Gastrocnemius medialis (tissue), 4 donors: ENCODE data around the gene PLD1. TPM values are rescaled to one million over a fixed set of nuclear protein-coding genes. Genes with fewer than 3 reads are reported as not detected.

Experiments used
- ATAC-seq, 2 donors: fragments of 150-250 bp; one replicate each; pipeline ENCODE4 v1.9.1; 2016
- DNase-seq, 2 donors: peaks; one replicate each; pipeline ENCODE4 v3.0.0-alpha.2; 2019
- H3K27ac ChIP-seq, 4 donors: fragments of 200-600 bp; sonication (generic); 1 replicate in 1 of 4; 2 replicates in 3 of 4; pipeline ENCODE4 v1.5.1; 2016 to 2018; ENCODE audit warnings: mild to moderate bottlenecking in 2 of 4, moderate library complexity in 1 of 4
- H3K27me3 ChIP-seq, 3 donors: fragments of 200-600 bp; sonication (generic) in 2 of 3; 1 replicate in 1 of 3; 2 replicates in 2 of 3; pipeline versions ENCODE4 v1.5.1 to v1.6.0; 2016 to 2019; ENCODE audit warnings: mild to moderate bottlenecking in 1 of 3, moderate library complexity in 1 of 3
- H3K36me3 ChIP-seq, 2 donors: fragments of 200-600 bp; sonication (generic) in 1 of 2; one replicate each; pipeline ENCODE4 v1.5.1; 2017 to 2018
- H3K4me1 ChIP-seq, 2 donors: fragments of 200-600 bp; sonication (generic) in 1 of 2; one replicate each; pipeline ENCODE4 v1.5.1; 2016 to 2017; ENCODE audit warnings: mild to moderate bottlenecking in 2 of 2
- H3K4me3 ChIP-seq, 4 donors: fragments of 200-600 bp; sonication (generic) in 3 of 4; 1 replicate in 1 of 4; 2 replicates in 3 of 4; pipeline ENCODE4 v1.5.1; 2016 to 2019; ENCODE audit warnings: mild to moderate bottlenecking in 2 of 4
- H3K9me3 ChIP-seq, 3 donors: fragments of 200-600 bp; sonication (generic) in 2 of 3; 1 replicate in 1 of 3; 2 replicates in 2 of 3; pipeline ENCODE4 v1.5.1; 2016 to 2019
- POLR2A ChIP-seq, 2 donors: fragments of 450-650 bp; IDR thresholded peaks; one replicate each; pipeline ENCODE4 v1.6.1; 2017; ENCODE audit warnings: antibody characterized with exemption in 2 of 2, mild to moderate bottlenecking in 2 of 2, moderate library complexity in 2 of 2
- in situ Hi-C, 4 donors: fragments of 200-750 bp; cut with MboI; loops; one replicate each; pipeline versions ENCODE4 v1.15.0 to v1.8.0; 2017; ENCODE audit warnings: low sequenced_read_pairs in 4 of 4
- intact Hi-C: fragments of 100-400 bp; cut with DNase I; formaldehyde crosslinking; loops from one replicate; pipeline ENCODE4 v1.15.1; 2023; ENCODE audit warnings: low total_unique reads
- total RNA-seq, 4 donors: library from RNA; depleted of rRNA; stranded (reverse); fragments of >200 nt; gene quantifications; one replicate each; pipeline versions ENCODE4 v1.1.0 to v1.2.3, GENCODE V29; 2016
- TF ChIP-seq, protein P1 (sequence below), 5 experiments: fragments of 450-650 bp in 3 of 5; fragments of 200-600 bp in 2 of 5; sonication (generic) in 2 of 5; IDR thresholded peaks in 4 of 5; conservative IDR thresholded peaks in 1 of 5; 1 replicate in 4 of 5; 2 replicates in 1 of 5; pipeline ENCODE4 v1.5.1; 2016 to 2019; ENCODE audit warnings: antibody characterized with exemption in 5 of 5, mild to moderate bottlenecking in 3 of 5, moderate library complexity in 3 of 5

The PLD1 gene
- total RNA-seq, 4 donors from 2014 or later = 1.9 to 5.6 (median 4.6) TPM

DNA sequence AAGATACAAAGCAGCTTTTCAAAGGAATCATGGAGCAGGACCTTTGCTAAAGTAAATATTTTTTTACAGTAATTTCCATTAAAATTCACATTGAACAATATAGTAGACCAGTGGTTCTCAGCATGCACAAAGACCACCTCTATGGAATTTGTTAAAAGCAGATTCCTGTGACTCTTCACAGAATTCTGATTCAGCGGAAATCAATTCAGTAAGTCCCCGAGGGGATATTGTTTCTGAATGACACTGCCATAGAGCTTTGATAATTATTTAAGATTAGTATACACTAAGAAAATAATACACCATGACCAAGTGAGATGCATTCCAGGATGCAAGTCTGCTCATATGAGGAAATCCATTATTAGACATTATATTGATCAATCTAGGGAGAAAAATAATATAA lies 188.2 kb downstream of the PLD1 start:
- H3K4me1 ChIP-seq = no peaks in the 10 kb centered on the region
- in situ Hi-C loops = no loop called here
- H3K4me3 ChIP-seq = no peak overlapping the region
- TF ChIP-seq, protein P1, sequence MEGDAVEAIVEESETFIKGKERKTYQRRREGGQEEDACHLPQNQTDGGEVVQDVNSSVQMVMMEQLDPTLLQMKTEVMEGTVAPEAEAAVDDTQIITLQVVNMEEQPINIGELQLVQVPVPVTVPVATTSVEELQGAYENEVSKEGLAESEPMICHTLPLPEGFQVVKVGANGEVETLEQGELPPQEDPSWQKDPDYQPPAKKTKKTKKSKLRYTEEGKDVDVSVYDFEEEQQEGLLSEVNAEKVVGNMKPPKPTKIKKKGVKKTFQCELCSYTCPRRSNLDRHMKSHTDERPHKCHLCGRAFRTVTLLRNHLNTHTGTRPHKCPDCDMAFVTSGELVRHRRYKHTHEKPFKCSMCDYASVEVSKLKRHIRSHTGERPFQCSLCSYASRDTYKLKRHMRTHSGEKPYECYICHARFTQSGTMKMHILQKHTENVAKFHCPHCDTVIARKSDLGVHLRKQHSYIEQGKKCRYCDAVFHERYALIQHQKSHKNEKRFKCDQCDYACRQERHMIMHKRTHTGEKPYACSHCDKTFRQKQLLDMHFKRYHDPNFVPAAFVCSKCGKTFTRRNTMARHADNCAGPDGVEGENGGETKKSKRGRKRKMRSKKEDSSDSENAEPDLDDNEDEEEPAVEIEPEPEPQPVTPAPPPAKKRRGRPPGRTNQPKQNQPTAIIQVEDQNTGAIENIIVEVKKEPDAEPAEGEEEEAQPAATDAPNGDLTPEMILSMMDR (IDR thresholded peaks at IDR 0.05 in 4 of 5, conservative IDR thresholded peaks at IDR 0.05 in 1 of 5) = no peak
- TF ChIP-seq POLR2A (IDR thresholded peaks at IDR 0.05) = no peak
- ATAC-seq (no peak), DNase-seq (no peak)
- H3K27ac ChIP-seq = no peak overlapping the region
- intact Hi-C loops = no loop called here
- H3K27me3 ChIP-seq = no peaks in the 10 kb centered on the region
- no peaks in the 10 kb centered on the region for H3K9me3 ChIP-seq
- no peaks in the 10 kb centered on the region for H3K36me3 ChIP-seq

DNA sequence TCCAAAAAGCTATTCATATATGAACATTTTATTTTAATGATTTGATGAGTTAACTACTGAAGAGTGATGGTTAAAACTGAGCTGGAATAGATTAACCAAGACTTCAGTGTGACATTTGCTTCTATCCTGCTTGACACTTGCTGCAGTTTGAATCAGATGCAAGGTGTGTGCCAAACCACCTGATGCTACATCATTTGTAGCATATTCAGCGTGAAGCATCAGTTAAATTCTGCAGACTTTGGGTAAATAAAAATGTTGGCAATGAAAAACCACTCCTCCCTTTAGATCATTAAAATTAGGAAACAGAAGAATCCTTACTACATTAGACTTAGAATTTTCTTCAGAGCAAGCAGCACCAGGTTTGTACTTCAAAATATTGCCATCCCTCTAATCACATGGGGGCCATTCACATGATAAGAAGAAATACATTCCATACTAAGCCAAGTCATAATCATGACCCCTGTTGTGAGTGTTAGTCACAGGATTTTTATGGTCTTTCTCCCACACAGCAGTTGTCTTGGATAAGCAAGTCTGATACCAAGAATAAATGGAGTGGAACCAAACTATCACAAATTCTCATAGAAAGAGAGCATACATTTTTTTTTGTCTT lies 189.4 kb downstream of the PLD1 start:
- DNase-seq (no peak), ATAC-seq (no peak)
- intact Hi-C loops = no loop called here
- no peaks in the 10 kb centered on the region for H3K36me3 ChIP-seq
- no peaks in the 10 kb centered on the region for H3K27me3 ChIP-seq
- in situ Hi-C loops = no loop called here
- H3K27ac ChIP-seq = no peak overlapping the region
- H3K4me1 ChIP-seq = no peaks in the 10 kb centered on the region
- no peak overlapping the region for H3K4me3 ChIP-seq
- H3K9me3 ChIP-seq = no peaks in the 10 kb centered on the region
- TF ChIP-seq, protein P1 (IDR thresholded peaks at IDR 0.05 in 4 of 5, conservative IDR thresholded peaks at IDR 0.05 in 1 of 5) = no peak
- no peak for TF ChIP-seq POLR2A (IDR thresholded peaks at IDR 0.05)

DNA sequence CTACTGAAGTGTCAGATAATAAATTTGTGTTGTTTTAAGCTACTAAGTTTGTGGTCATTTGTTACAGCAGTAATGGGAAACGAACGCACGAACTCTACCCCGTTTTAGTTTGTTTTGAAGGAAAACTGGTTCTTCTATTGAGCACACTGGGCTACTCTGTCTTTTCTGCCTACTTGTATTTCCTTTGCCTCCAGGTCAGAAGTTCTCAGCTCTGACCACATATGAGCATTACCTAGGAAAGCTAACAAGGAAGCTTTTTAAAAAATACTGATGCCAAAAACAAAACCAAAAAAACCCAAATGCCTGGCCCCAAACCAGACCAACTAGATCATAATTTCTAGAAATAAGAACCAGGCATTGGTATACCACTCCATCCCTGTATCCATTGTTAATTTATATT lies 193.5 kb downstream of the PLD1 start:
- Histone ChIP-seq H3K4me3 (no peak overlapping the region), H3K27me3 (no peaks in the 10 kb centered on the region), H3K36me3 (no peaks in the 10 kb centered on the region), H3K4me1 (no peaks in the 10 kb centered on the region), H3K27ac (no peak overlapping the region), H3K9me3 (no peaks in the 10 kb centered on the region)
- intact Hi-C loops (no loop called here), in situ Hi-C loops (no loop called here)
- TF ChIP-seq POLR2A (IDR thresholded peaks at IDR 0.05) = no peak
- TF ChIP-seq, protein P1 (IDR thresholded peaks at IDR 0.05 in 4 of 5, conservative IDR thresholded peaks at IDR 0.05 in 1 of 5) = no peak
- ATAC-seq = no peak
- DNase-seq = no peak

DNA sequence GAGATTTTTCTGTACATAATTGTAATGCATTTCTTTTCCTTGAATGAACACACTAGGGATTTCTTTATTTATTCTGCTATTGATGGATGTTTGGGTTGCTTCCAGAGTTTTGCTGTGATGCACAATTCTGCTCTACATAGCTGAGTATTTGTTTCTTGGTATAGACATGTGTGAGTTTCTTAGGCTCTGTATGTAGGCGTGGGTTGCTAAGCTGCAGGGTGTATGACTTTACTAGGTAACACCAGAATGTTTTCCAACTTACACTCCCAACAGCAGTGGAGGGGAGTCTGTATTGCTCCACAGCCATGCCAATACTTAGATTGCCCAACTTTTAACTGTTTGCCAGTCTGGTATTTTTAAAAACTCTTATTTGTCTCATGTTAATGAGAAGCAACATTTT lies 194.6 kb downstream of the PLD1 start:
- ATAC-seq (no peak), DNase-seq (no peak)
- H3K4me1 ChIP-seq = no peaks in the 10 kb centered on the region
- H3K9me3 ChIP-seq = no peaks in the 10 kb centered on the region
- TF ChIP-seq, protein P1 (IDR thresholded peaks at IDR 0.05 in 4 of 5, conservative IDR thresholded peaks at IDR 0.05 in 1 of 5) = no peak
- TF ChIP-seq POLR2A (IDR thresholded peaks at IDR 0.05) = no peak
- H3K4me3 ChIP-seq = no peak overlapping the region
- in situ Hi-C loops (no loop called here), intact Hi-C loops (no loop called here)
- H3K27me3 ChIP-seq = no peaks in the 10 kb centered on the region
- H3K27ac ChIP-seq = no peak overlapping the region
- no peaks in the 10 kb centered on the region for H3K36me3 ChIP-seq

DNA sequence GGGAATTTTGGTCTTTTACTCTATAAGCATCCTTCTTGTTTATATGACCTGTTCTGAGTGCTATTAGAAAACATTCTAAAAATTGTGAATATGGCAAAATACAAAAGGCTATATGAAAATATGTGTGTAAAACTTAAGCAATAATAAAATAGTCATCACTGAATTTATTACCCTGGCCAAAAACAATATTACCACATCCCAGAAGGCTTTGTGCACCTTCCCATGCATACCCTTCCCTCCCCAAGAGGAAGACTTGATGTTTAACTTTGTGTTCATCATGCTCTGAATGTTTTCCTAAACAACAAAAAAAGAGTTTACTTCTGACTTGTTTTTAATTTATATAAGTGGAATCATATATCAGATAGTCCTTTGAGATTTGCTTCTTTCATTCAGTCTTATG lies 195.0 kb downstream of the PLD1 start:
- TF ChIP-seq, protein P1 (IDR thresholded peaks at IDR 0.05 in 4 of 5, conservative IDR thresholded peaks at IDR 0.05 in 1 of 5) = no peak
- TF ChIP-seq POLR2A (IDR thresholded peaks at IDR 0.05) = no peak
- in situ Hi-C loops = no loop called here
- ATAC-seq = no peak

More for the DNA sequence above, 195.0 kb downstream of the PLD1 start:
- H3K36me3 ChIP-seq = no peaks in the 10 kb centered on the region
- H3K27ac ChIP-seq = no peak overlapping the region
- no peaks in the 10 kb centered on the region for H3K27me3 ChIP-seq
- DNase-seq = no peak
- H3K4me3 ChIP-seq = no peak overlapping the region
- no peaks in the 10 kb centered on the region for H3K4me1 ChIP-seq
- H3K9me3 ChIP-seq = no peaks in the 10 kb centered on the region
- intact Hi-C loops = no loop called here
